RWPE1 (cell line): ENCODE results near the gene ADGRF1.

Experiments
- CTCF ChIA-PET: fragments of 350-600 bp; sonication (Branson Sonifier 250); formaldehyde crosslinking; extraction: SDS; loops from one replicate; lab custom pipeline; 2021; lab: Yijun Ruan, JAX
- POLR2A ChIA-PET: fragments of 400-600 bp; formaldehyde crosslinking; extraction: SDS; loops from one replicate; lab custom pipeline; 2020; ENCODE audit warnings: antibody characterized with exemption; ENCODE audit not compliant: low non-redundant PET; lab: Yijun Ruan, JAX
- DNase-seq: peaks from one replicate; pipeline ENCODE4 v3.0.0; 2012; ENCODE audit warnings: low spot score
- H3K27ac ChIP-seq: fragments of 450-650 bp; 2 replicates; pipeline ENCODE4 v1.5.1; 2017
- TF ChIP-seq, protein P1 (sequence below): fragments of 450-650 bp; conservative IDR thresholded peaks from 2 replicates; pipeline ENCODE4 v1.5.1; 2017; ENCODE audit warnings: low read depth, mild to moderate bottlenecking

Gene ADGRF1

DNA sequence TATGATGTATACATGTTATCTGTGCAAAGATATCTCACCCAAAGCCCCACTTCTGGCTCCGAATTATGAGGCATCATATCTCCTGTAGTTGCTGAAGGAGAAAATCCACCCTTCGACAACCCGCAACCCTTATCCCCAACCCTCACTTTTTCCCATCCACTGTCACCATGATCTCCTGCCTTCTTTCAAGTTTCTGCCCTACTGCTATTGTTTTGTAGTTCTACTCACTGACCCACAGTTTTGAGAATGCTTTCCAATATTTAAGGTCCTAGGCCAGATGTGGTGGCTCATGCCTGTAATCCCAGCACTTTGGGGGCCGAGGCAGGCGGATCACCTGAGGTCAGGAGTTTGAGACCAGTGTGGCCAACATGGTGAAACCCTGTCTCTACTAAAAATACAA, 22.2 kb downstream of the ADGRF1 start:
- ChIA-PET CTCF (interaction anchor here (0.6 kb wide), 1 partner anchor 13 kb away, joined by 3 read pairs; no protein-coding TSS in a partner anchor), POLR2A (no interaction called here)
- TF ChIP-seq, protein P1, sequence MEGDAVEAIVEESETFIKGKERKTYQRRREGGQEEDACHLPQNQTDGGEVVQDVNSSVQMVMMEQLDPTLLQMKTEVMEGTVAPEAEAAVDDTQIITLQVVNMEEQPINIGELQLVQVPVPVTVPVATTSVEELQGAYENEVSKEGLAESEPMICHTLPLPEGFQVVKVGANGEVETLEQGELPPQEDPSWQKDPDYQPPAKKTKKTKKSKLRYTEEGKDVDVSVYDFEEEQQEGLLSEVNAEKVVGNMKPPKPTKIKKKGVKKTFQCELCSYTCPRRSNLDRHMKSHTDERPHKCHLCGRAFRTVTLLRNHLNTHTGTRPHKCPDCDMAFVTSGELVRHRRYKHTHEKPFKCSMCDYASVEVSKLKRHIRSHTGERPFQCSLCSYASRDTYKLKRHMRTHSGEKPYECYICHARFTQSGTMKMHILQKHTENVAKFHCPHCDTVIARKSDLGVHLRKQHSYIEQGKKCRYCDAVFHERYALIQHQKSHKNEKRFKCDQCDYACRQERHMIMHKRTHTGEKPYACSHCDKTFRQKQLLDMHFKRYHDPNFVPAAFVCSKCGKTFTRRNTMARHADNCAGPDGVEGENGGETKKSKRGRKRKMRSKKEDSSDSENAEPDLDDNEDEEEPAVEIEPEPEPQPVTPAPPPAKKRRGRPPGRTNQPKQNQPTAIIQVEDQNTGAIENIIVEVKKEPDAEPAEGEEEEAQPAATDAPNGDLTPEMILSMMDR: no peak
- H3K27ac ChIP-seq: no peak overlapping the region
- DNase-seq: no peak

DNA sequence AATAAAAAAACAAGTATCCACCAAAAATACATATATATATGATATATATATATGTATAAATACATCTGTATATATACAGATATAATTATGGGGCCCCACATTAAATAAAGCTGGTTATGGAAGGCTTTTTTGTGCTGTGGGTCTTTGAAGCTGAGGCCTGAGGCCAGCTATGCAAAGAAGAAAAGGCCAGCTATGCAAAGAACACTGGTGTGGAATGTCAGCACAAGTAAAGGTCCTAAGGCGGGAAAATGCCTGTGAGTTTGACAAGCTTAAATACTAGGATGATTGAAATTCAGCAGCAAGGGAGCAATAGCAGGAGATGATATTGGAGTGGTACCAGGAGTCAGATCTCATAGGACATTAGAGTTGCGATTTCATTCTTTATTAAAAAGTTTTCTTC, 25.2 kb downstream of the ADGRF1 start:
- TF ChIP-seq, protein P1: no peak
- POLR2A ChIA-PET: interaction anchor here (0.6 kb wide), 1 partner anchor 10 kb away, joined by 3 read pairs; no protein-coding TSS in a partner anchor
- H3K27ac ChIP-seq: no peak overlapping the region
- CTCF ChIA-PET: interaction anchor here (1.4 kb wide), 1 partner anchor 293 kb away, joined by 9 read pairs; the partner anchor contains the start of gene TNFRSF21
- no peak for DNase-seq

DNA sequence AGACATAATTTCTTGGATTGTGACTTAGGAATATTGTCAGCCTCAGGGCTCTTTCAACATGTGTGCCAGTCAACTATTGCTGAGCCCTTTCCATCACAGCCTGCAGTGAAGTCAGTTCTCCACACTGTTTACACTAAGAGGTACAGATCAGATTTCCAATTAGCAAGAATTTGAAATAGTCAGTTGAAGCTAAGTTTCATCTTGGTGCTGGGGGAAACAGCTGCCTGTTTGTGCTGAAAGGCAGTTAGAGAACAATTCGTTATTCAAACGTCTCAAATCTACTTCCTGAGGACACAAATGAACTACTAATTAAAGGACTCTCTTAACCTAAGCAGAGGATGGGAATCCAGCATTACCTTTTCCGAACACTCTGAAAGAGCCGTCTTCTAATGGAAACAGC, 25.9 kb downstream of the ADGRF1 start:
- TF ChIP-seq, protein P1: no peak
- no peak overlapping the region for H3K27ac ChIP-seq
- CTCF ChIA-PET: no interaction called here
- POLR2A ChIA-PET: no interaction called here
- DNase-seq: no peak

DNA sequence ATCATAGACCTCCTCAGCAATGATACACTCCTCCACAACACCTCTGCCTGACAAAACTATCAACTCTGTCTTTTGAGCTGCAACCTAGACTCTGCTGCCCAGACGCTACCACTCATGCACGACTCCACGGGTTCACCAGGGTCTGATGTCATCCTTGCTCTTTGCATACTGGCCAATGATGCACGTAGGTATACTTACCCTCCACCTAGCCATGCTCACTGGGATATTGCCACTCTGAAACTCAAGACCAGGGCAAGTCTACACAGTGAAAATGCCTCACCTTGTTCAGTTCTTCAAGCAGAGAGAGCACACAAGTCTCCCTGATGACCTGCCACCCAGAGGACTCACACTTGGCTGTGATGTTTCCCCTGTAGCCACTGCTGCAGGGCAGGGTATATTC, 27.7 kb downstream of the ADGRF1 start:
- TF ChIP-seq, protein P1: no peak
- ChIA-PET CTCF (no interaction called here), POLR2A (no interaction called here)
- DNase-seq: no peak
- no peak overlapping the region for H3K27ac ChIP-seq

DNA sequence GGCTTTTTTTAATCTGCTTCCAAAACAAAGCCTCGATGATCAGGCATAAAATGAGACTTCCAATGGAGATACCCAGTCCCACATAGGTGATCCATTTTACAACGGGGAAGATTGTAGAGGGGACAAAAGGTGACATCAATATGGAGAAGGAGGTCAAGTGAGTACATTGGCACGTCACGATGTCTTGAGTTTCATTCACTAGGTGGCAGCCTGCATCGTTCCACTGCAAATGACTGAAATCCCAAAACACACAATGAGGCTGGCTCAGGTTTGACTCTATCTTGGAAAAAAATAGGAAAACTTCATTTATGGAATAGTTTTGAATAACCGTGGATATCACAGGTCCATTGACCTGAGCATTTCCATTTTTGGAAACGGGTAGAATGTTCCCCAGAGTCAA, 32.5 kb downstream of the ADGRF1 start:
- POLR2A ChIA-PET: no interaction called here
- H3K27ac ChIP-seq: no peak overlapping the region
- no peak for DNase-seq
- TF ChIP-seq, protein P1: no peak
- CTCF ChIA-PET: interaction anchor here (0.6 kb wide), 1 partner anchor 801 kb away, joined by 3 read pairs; no protein-coding TSS in a partner anchor

DNA sequence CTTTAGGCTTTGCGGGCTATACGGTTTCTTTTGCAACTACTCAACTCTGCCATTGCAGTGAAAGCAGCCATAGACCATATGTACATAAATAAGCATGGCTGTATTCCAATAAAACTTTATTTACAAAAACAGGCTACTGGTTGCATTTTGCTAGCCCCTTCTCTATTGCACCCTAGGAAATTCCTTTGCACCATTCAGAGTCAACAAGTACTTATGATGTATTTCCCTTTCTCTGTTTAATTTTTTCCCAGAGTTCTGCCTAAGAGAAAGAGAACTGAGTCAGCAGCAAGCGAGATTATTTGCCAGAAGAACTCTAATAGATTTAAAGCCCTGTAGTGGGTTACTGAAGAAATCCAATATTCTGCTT, 33.8 kb downstream of the ADGRF1 start:
- H3K27ac ChIP-seq: no peak overlapping the region
- TF ChIP-seq, protein P1: no peak
- no peak for DNase-seq
- ChIA-PET CTCF (no interaction called here), POLR2A (no interaction called here)
